Thyroid gland (tissue), 4 donors: ENCODE data around the gene ADCY3.

Experiments
- POLR2A ChIP-seq, 2 donors: fragments of 450-650 bp; IDR thresholded peaks; one replicate each; pipeline ENCODE4 v1.6.1; 2017; ENCODE audit warnings: antibody characterized with exemption in 2 of 2, mild to moderate bottlenecking in 2 of 2, moderate library complexity in 1 of 2
- TF ChIP-seq, protein P1 (sequence below), 6 experiments: fragments of 200-600 bp in 3 of 6; fragments of 450-650 bp in 3 of 6; sonication (generic) in 3 of 6; IDR thresholded peaks; one replicate each; pipeline ENCODE4 v1.5.1; 2016 to 2019; ENCODE audit warnings: antibody characterized with exemption in 6 of 6, mild to moderate bottlenecking in 2 of 6, inconsistent platforms in 1 of 6, moderate library complexity in 1 of 6

DNA sequence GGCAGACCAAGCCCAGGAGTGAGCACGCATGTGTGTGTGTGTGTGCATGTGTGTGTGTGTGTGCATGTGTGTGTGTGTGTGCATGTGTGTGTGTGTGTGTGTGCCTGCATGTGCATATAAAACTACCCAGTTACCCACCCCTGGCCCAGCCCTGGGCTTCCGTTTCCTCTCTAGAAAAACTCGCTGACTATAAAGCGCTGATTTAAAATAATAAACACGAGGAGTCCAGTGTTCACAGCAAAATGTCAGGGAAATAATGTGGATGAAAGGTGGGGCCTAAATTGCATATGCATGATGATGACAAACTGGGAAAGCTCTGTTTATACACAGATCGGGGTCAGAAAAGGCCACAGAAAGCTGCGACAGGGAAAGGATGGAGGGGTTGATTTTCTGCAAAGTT lies 7.5 kb downstream of the ADCY3 start:
- TF ChIP-seq, protein P1, sequence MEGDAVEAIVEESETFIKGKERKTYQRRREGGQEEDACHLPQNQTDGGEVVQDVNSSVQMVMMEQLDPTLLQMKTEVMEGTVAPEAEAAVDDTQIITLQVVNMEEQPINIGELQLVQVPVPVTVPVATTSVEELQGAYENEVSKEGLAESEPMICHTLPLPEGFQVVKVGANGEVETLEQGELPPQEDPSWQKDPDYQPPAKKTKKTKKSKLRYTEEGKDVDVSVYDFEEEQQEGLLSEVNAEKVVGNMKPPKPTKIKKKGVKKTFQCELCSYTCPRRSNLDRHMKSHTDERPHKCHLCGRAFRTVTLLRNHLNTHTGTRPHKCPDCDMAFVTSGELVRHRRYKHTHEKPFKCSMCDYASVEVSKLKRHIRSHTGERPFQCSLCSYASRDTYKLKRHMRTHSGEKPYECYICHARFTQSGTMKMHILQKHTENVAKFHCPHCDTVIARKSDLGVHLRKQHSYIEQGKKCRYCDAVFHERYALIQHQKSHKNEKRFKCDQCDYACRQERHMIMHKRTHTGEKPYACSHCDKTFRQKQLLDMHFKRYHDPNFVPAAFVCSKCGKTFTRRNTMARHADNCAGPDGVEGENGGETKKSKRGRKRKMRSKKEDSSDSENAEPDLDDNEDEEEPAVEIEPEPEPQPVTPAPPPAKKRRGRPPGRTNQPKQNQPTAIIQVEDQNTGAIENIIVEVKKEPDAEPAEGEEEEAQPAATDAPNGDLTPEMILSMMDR (IDR thresholded peaks at IDR 0.05) = no peak
- TF ChIP-seq POLR2A (IDR thresholded peaks at IDR 0.05) = no peak
